H1 (cell line): Measurements from ENCODE around the gene FRMD4A. TPM values are rescaled to one million over a fixed set of nuclear protein-coding genes. Genes with fewer than 3 reads are reported as not detected.

Experiments used
- CTCF ChIA-PET: fragments of 300-600 bp; sonication (Branson Sonifier 250); formaldehyde crosslinking; loops from one replicate; lab custom pipeline; 2021; ENCODE audit not compliant: partially characterized antibody; lab: Charles Lee
- POLR2A ChIA-PET: fragments of 300-600 bp; sonication (Branson Sonifier 250); formaldehyde crosslinking; loops from one replicate; lab custom pipeline; 2021; ENCODE audit warnings: inconsistent platforms; ENCODE audit not compliant: partially characterized antibody; lab: Charles Lee
- DNase-seq, 2 experiments: peaks; one replicate each; pipeline versions ENCODE4 v3.0.0 to v3.0.0-alpha.2; 2010 to 2022; ENCODE audit warnings: low spot score in 2 of 2, low read depth in 1 of 2, mixed read lengths in 1 of 2
- FAIRE-seq: peaks from 2 replicates; lab custom pipeline; 2011; peaks lifted over from hg19 to GRCh38; lab: Jason Lieb, UNC
- H2AFZ ChIP-seq: 2 replicates; pipeline ENCODE4 v1.8.1; 2012; ENCODE audit warnings: low read length, inconsistent platforms
- H2AK5ac ChIP-seq: 2 replicates; pipeline ENCODE4 v1.6.1; 2013; ENCODE audit warnings: low read depth, low read length
- H2BK120ac ChIP-seq: replicated peaks from 2 replicates; pipeline ENCODE3; 2013; ENCODE audit warnings: low read depth, low read length, inconsistent platforms
- H2BK12ac ChIP-seq: 2 replicates; pipeline ENCODE4 v1.6.1; 2013; ENCODE audit warnings: low read depth, low read length
- H2BK15ac ChIP-seq: 2 replicates; pipeline ENCODE4 v1.6.1; 2013; ENCODE audit warnings: low read length
- H2BK20ac ChIP-seq: 2 replicates; pipeline ENCODE4 v1.6.1; 2013; ENCODE audit warnings: low read length
- H2BK5ac ChIP-seq: 2 replicates; pipeline ENCODE4 v1.6.1; 2013; ENCODE audit warnings: low read depth, low read length
- H3K14ac ChIP-seq: 2 replicates; pipeline ENCODE4 v1.6.1; 2013; ENCODE audit warnings: inconsistent platforms; ENCODE audit not compliant: insufficient read length
- H3K18ac ChIP-seq: 2 replicates; pipeline ENCODE4 v1.6.1; 2013; ENCODE audit warnings: low read length; ENCODE audit errors: extremely low read depth
- H3K23ac ChIP-seq: 2 replicates; pipeline ENCODE4 v1.6.1; 2013; ENCODE audit warnings: inconsistent platforms; ENCODE audit not compliant: insufficient read length
- H3K23me2 ChIP-seq: 2 replicates; pipeline ENCODE4 v1.6.1; 2013; ENCODE audit warnings: low read depth, low read length
- H3K27ac ChIP-seq: 2 replicates; pipeline ENCODE4 v1.6.1; 2011; ENCODE audit warnings: low read depth, low read length, inconsistent platforms
- H3K27me3 ChIP-seq, 4 experiments: replicated peaks in 1 of 4; 1 replicate in 1 of 4; 2 replicates in 3 of 4; pipeline versions ENCODE4 v1.6.1 to v1.8.1; 2011 to 2013; ENCODE audit warnings: low read length in 3 of 4, mild to moderate bottlenecking in 3 of 4, inconsistent platforms in 2 of 4, mixed read lengths in 2 of 4, moderate library complexity in 1 of 4; ENCODE audit not compliant: control insufficient read depth in 3 of 4, insufficient read depth in 3 of 4; ENCODE audit errors: extremely low read depth in 1 of 4
- H3K36me3 ChIP-seq, 4 experiments: 2 replicates each; pipeline versions ENCODE4 v1.6.1 to v1.8.1; 2011 to 2013; ENCODE audit warnings: mild to moderate bottlenecking in 4 of 4, low read length in 3 of 4, moderate library complexity in 2 of 4, control low read depth in 1 of 4, inconsistent platforms in 1 of 4; ENCODE audit not compliant: insufficient read depth in 4 of 4, control insufficient read depth in 2 of 4
- H3K4ac ChIP-seq: replicated peaks from 2 replicates; pipeline ENCODE3; 2013; ENCODE audit warnings: low read length, low read depth, mixed read lengths, inconsistent platforms; ENCODE audit not compliant: insufficient read length
- H3K4me1 ChIP-seq, 4 experiments: replicated peaks in 1 of 4; 1 replicate in 1 of 4; 2 replicates in 3 of 4; pipeline versions ENCODE4 v1.6.1 to v1.8.1; 2011 to 2013; ENCODE audit warnings: low read length in 3 of 4, inconsistent platforms in 2 of 4, mixed read lengths in 1 of 4; ENCODE audit not compliant: insufficient read depth in 4 of 4, control insufficient read depth in 3 of 4
- H3K4me2 ChIP-seq, 2 experiments: 2 replicates each; pipeline versions ENCODE4 v1.6.1 to v1.8.1; 2011 to 2013; ENCODE audit warnings: low read depth in 2 of 2, low read length in 2 of 2, control low read depth in 1 of 2, inconsistent platforms in 1 of 2, mild to moderate bottlenecking in 1 of 2; ENCODE audit not compliant: insufficient read depth in 1 of 2
- H3K4me3 ChIP-seq, 4 experiments: fragments of 200-600, 300-600 bp in 1 of 4; sonication (generic), shearing (Covaris generic), sonication (Bioruptor Twin) in 1 of 4; 2 replicates each; pipeline versions ENCODE4 v1.5.1 to v1.8.1; 2011 to 2016; ENCODE audit warnings: low read length in 4 of 4, low read depth in 3 of 4, control low read depth in 2 of 4, inconsistent platforms in 2 of 4, mild to moderate bottlenecking in 2 of 4, mixed read lengths in 1 of 4, moderate library complexity in 1 of 4; ENCODE audit not compliant: insufficient read depth in 2 of 4; ENCODE audit errors: extremely low read depth in 1 of 4
- H3K56ac ChIP-seq: replicated peaks from 2 replicates; pipeline ENCODE3; 2013; ENCODE audit warnings: low read depth, mild to moderate bottlenecking, mixed read lengths, low read length, inconsistent platforms; ENCODE audit not compliant: insufficient read length
- H3K79me1 ChIP-seq: 2 replicates; pipeline ENCODE4 v1.6.1; 2013; ENCODE audit warnings: low read depth, low read length, control low read depth
- H3K79me2 ChIP-seq, 2 experiments: 2 replicates each; pipeline versions ENCODE4 v1.6.1 to v1.8.1; 2012 to 2013; ENCODE audit warnings: low read length in 2 of 2, mild to moderate bottlenecking in 2 of 2, inconsistent platforms in 1 of 2; ENCODE audit not compliant: insufficient read depth in 2 of 2, control insufficient read depth in 1 of 2
- H3K9ac ChIP-seq, 4 experiments: replicated peaks in 1 of 4; 1 replicate in 1 of 4; 2 replicates in 3 of 4; pipeline versions ENCODE4 v1.6.1 to v1.8.1; 2011 to 2013; ENCODE audit warnings: low read depth in 3 of 4, low read length in 3 of 4, control low read depth in 2 of 4, mild to moderate bottlenecking in 2 of 4, moderate library complexity in 2 of 4, inconsistent platforms in 1 of 4; ENCODE audit errors: extremely low read depth in 1 of 4
- H3K9me3 ChIP-seq, 2 experiments: 2 replicates each; pipeline versions ENCODE4 v1.6.1 to v1.8.1; 2012 to 2013; ENCODE audit warnings: mild to moderate bottlenecking in 2 of 2, moderate library complexity in 2 of 2, control low read depth in 1 of 2, inconsistent platforms in 1 of 2, low read depth in 1 of 2, low read length in 1 of 2, mixed read lengths in 1 of 2; ENCODE audit not compliant: insufficient read depth in 2 of 2
- H4K20me1 ChIP-seq, 2 experiments: replicated peaks in 1 of 2; 2 replicates each; pipeline versions ENCODE3 to v1.8.1; 2011 to 2013; ENCODE audit warnings: inconsistent platforms in 2 of 2, low read length in 2 of 2, mild to moderate bottlenecking in 1 of 2; ENCODE audit not compliant: insufficient read depth in 2 of 2, control insufficient read depth in 1 of 2
- H4K5ac ChIP-seq: 2 replicates; pipeline ENCODE4 v1.6.1; 2013; ENCODE audit warnings: low read length, low read depth, mixed read lengths, inconsistent platforms; ENCODE audit not compliant: insufficient read length
- H4K8ac ChIP-seq: 2 replicates; pipeline ENCODE4 v1.8.0; 2013; ENCODE audit warnings: mild to moderate bottlenecking, moderate library complexity, low read length, inconsistent platforms; ENCODE audit not compliant: insufficient read depth; ENCODE audit errors: extremely low read depth
- H4K91ac ChIP-seq: replicated peaks from 2 replicates; pipeline ENCODE3; 2013; ENCODE audit warnings: low read length, mixed read lengths, inconsistent platforms; ENCODE audit not compliant: insufficient read length
- CEBPB ChIP-seq: IDR thresholded peaks from 2 replicates; pipeline ENCODE4 v1.6.1; 2012; ENCODE audit warnings: low read depth, low read length
- CHD1 ChIP-seq: IDR thresholded peaks from 2 replicates; pipeline ENCODE4 v1.6.1; 2012; ENCODE audit warnings: low read depth, low read length, improper control_type of control experiment
- EP300 ChIP-seq, 2 experiments: IDR thresholded peaks; 1 replicate in 1 of 2; 2 replicates in 1 of 2; pipeline ENCODE4 v1.6.1; 2011 to 2012; ENCODE audit warnings: low read depth in 2 of 2, low read length in 2 of 2, mild to moderate bottlenecking in 2 of 2, borderline replicate concordance in 1 of 2, inconsistent platforms in 1 of 2, moderate library complexity in 1 of 2
- FOSL1 ChIP-seq: IDR thresholded peaks from 2 replicates; pipeline ENCODE4 v1.6.1; 2011; ENCODE audit warnings: mild to moderate bottlenecking, low read depth, low read length, moderate library complexity; ENCODE audit not compliant: insufficient read depth
- JUND ChIP-seq: IDR thresholded peaks from 2 replicates; pipeline ENCODE4 v1.6.1; 2011; ENCODE audit warnings: mild to moderate bottlenecking, improper control_type of control experiment, low read length
- RBBP5 ChIP-seq: IDR thresholded peaks from 2 replicates; pipeline ENCODE4 v1.7.1; 2012; ENCODE audit warnings: low read depth, mild to moderate bottlenecking, inconsistent platforms, low read length, moderate library complexity, borderline replicate concordance
- RFX5 ChIP-seq: IDR thresholded peaks from 2 replicates; pipeline ENCODE4 v1.6.1; 2011; ENCODE audit warnings: low read depth, low read length, improper control_type of control experiment, borderline replicate concordance
- TCF12 ChIP-seq: IDR thresholded peaks from 2 replicates; pipeline ENCODE4 v1.6.1; 2011; ENCODE audit warnings: low read depth, mild to moderate bottlenecking, low read length
- ZNF274 ChIP-seq: IDR thresholded peaks from 2 replicates; pipeline ENCODE4 v1.7.0; 2012; ENCODE audit warnings: low read length, borderline replicate concordance; ENCODE audit errors: extremely low read depth
- WGBS, 2 experiments: shearing (Covaris generic) in 1 of 2; methylation state at CpG; one replicate each; pipeline versions ENCODE4 v1.1.6 to v1.1.7; 2013 to 2015; ENCODE audit warnings: low lambda C conversion rate in 2 of 2, mixed read lengths in 2 of 2, inconsistent platforms in 1 of 2, low coverage in 1 of 2, missing lambda C conversion rate in 1 of 2; ENCODE audit not compliant: insufficient replicate concordance in 2 of 2, insufficient coverage in 1 of 2, insufficient read length in 1 of 2; ENCODE audit errors: extremely low coverage in 1 of 2, missing lambda C conversion rate in 1 of 2; 5-methylcytosine and 5-hydroxymethylcytosine counted together
- polyA plus RNA-seq, 7 experiments: library from polyadenylated mRNA; depleted of rRNA in 3 of 7; stranded (reverse) in 5 of 7; unstranded in 2 of 7; fragments of >200 nt in 5 of 7; fragments of 200-250 nt in 2 of 7; gene quantifications; 1 replicate in 5 of 7; 2 replicates in 1 of 7; 4 replicates in 1 of 7; pipeline versions ENCODE4 v1.2.1 to v1.2.3, GENCODE V29; 2011 to 2013; ENCODE audit warnings: missing spikeins in 2 of 7, mixed read lengths in 2 of 7
- total RNA-seq: library from RNA; stranded (reverse); fragmentation: NEBNext Ultra II Directional; extraction: Animal tissue kit (Norgen Biotek cat#: 25700); gene quantifications from 2 replicates; pipeline ENCODE4 v1.2.1, GENCODE V29; 2021

FRMD4A gene
- total and polyA plus RNA-seq, 2 of the 8 experiments (the other 6 are each of a cell fraction or from before 2014, with no cell fraction given), result 38.6 to 39.6 TPM

- no peak for FAIRE-seq
- ChIA-PET POLR2A (no interaction called here), CTCF (interaction anchor here (0.6 to 1.9 kb wide), 3 partner anchors 16 to 1755 kb away, joined by 3 to 13 read pairs (median 3); no protein-coding TSS in a partner anchor)
- Histone ChIP-seq H3K4me2 (no peak overlapping the region), H3K36me3 (no peaks in the 10 kb centered on the region), H3K9ac (no peak overlapping the region), H4K91ac (no peak overlapping the region), H2BK20ac (no peak overlapping the region), H2BK5ac (no peak overlapping the region), H3K18ac (no peak overlapping the region), H3K23me2 (no peaks in the 10 kb centered on the region), H2BK120ac (no peak overlapping the region), H3K4ac (no peak overlapping the region), H2AK5ac (no peak overlapping the region), H4K8ac (no peak overlapping the region), H2BK15ac (no peak overlapping the region), H3K56ac (no peak overlapping the region), H3K27me3 (no peaks in the 10 kb centered on the region; a peak in 2 of 7 replicates), H3K27ac (no peak overlapping the region), H4K20me1 (no peaks in the 10 kb centered on the region), H3K14ac (no peak overlapping the region), H3K79me2 (no peaks in the 10 kb centered on the region; a peak in 1 of 4 replicates), H4K5ac (no peak overlapping the region), H3K4me1 (peaks cover 0 to 3% (median 0%) of the 10 kb centered on the region in 4 experiments; a peak in 1 of 7 replicates), H3K23ac (no peak overlapping the region), H3K4me3 (no peak overlapping the region), H3K79me1 (no peaks in the 10 kb centered on the region), H3K9me3 (no peaks in the 10 kb centered on the region), H2AFZ (no peak overlapping the region), H2BK12ac (no peak overlapping the region)
- 91% methylated on average over 6 of the region's 6 CpGs; no CpG with 5 or more reads in 1 of the 2 experiments for WGBS, 2 experiments
- DNase-seq, result no peak
- TF ChIP-seq FOSL1, result no peak
- TF ChIP-seq TCF12, result no peak
- no peak for TF ChIP-seq RFX5
- TF ChIP-seq RBBP5, result no peak
- TF ChIP-seq JUND, result no peak
- no peak for TF ChIP-seq EP300 (IDR thresholded peaks at IDR 0.05; ENCODE audit: borderline replicate concordance in 1 of 2, low read depth in 2 of 2, low read length in 2 of 2)
- TF ChIP-seq ZNF274, result no peak
- TF ChIP-seq CHD1, result no peak
- TF ChIP-seq CEBPB, result no peak
Observed at GRCh38 chr10:14016931-14017333, 313.8 kb downstream of the FRMD4A start.
